ENCODE data around the gene LMO4.

Gene LMO4, protein sequence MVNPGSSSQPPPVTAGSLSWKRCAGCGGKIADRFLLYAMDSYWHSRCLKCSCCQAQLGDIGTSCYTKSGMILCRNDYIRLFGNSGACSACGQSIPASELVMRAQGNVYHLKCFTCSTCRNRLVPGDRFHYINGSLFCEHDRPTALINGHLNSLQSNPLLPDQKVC

DNA sequence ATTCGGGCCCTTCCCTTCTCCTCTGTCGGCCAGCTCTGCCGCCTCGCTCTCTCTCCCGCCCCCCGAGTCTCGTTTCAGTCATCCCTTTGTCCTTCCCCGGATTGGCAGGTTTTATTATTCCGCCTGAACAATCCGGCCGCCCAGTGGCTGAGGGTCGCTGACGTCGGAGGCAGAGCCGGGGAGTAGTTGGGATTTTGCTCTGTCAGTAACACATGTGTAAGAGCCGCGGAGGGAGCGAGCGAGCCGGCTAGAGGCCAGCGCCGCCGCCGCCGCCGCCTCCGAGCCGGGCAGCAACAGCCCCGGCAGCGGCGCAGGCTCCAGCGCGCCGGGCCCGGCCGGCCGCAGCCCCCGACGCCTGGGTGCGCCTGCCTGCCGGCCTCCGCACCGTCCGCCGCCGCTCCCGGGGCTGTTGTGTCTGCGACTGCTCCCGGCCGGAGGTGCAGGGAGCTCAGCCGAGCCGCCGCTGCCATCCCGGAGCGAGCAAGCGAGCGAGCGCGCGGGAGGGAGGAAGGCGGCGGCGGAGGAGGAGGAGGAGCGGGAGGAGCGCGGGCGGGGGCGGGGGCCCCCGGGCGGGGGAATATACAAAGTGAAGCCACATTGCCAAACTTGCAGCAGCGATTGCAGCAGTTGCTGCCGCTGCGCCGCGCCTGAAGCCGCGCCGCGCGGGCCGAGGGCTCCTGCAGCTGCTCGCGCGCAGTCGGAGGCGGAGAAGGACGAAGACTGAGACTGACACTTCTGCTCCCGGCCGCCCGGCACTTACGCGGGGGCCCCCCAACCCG lies at the start of gene LMO4:
LMO4 (plus strand) TSS at position 609 of the 779 bp plus-strand sequence. CDS start 3,136 bp downstream, outside the sequence.
- peak; percentile 96 for DNase-seq

DNA sequence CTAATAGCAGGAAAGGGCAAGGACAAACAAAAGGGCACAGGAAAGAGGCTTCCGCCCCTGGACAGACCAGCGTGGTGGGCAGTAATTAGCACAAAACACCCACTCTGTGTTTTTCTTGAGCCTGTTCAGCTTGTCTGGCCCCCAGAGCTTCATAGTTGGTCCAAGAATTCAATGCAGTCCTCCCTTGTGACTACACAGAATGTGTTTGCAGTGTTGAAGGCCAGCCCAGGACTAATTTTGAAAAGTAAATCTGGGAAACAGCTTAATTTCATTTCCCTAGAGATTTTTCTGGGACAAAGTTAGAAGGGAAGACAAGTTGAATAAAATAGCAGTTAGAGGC lies 49.2 kb upstream of the LMO4 start:
- no peak for DNase-seq

DNA sequence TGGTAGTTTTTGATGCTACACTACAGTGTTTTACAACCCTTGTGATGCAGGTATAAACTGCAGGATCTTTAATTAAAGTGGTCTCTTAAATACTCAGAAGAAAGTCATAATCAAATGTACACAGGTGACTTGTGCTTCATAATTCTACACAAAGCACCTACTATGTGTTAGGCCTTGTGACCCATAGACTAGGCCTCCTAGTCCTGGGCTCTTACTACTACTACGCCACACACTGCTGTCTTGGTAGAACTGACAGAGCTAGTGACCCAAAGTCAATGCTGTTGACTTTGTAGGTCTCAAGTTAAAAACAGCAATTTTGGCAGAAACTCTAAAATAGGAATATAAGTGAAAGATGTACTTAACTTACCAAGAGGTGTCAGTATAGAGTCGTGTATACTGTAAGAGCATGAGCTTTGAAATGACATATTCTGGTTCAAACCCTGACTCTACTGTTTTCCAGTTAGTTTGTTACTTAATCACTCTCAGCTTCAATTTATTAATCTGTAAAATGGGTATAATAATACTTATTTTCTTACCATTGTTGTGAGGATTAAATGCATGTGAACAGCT lies 48.6 kb upstream of the LMO4 start:
- DNase-seq: no peak

DNA sequence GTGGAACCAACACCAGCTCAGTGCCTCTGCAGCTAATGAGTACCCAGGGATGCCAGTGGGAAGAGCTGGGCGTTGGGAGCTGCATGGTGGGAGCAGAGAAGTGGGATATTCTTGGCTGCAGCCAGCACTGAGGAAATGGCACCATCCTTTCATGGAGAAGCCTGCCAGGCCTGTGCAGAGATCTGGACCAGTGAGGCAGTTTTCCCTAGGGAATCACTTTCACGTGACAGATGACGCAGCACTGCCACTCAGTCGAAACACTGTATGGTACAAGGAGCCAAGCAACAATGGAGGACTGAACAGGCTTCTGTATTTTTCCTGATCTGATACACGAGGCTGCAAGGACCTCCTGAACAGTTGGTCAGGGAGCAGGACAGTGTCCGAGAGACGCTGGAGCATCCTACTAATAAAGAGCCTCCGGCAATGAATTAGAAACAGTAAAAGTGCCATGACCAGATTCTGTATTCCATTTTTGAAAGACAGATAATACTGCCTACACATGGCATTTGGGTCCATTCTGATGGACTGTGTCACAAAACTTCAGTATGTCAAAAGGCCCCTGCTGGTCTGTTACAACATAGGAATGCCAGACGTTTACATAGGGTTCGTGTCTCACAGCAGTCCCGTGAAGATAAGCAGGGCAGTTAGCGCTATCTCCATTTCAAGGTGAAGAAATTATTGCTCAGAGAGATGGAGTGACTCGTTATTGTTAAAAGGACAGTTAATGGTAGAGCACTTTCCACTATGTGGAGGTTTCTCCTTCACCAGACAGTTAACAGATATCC lies 44.0 kb upstream of the LMO4 start:
- DNase-seq: no peak

DNA sequence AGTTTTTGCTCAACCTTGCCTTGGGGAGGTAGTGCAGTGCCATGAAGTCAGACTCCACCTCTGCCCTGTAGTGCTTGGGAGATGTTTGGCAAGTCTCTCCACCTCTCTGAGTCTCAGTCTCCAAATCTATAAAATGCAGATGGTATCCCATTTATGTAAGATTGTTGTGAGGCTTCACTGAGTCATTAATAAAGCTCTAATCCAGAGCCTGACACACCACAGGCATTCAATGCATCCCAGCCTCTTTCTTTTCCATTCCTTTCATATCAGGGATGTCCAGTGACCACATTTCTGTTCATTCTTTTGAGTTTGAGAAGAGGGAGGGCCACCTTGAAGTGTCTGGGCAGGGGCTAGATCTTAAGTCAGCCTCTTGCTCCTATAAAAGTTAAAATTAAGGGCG lies 37.6 kb upstream of the LMO4 start:
- DNase-seq: no peak

DNA sequence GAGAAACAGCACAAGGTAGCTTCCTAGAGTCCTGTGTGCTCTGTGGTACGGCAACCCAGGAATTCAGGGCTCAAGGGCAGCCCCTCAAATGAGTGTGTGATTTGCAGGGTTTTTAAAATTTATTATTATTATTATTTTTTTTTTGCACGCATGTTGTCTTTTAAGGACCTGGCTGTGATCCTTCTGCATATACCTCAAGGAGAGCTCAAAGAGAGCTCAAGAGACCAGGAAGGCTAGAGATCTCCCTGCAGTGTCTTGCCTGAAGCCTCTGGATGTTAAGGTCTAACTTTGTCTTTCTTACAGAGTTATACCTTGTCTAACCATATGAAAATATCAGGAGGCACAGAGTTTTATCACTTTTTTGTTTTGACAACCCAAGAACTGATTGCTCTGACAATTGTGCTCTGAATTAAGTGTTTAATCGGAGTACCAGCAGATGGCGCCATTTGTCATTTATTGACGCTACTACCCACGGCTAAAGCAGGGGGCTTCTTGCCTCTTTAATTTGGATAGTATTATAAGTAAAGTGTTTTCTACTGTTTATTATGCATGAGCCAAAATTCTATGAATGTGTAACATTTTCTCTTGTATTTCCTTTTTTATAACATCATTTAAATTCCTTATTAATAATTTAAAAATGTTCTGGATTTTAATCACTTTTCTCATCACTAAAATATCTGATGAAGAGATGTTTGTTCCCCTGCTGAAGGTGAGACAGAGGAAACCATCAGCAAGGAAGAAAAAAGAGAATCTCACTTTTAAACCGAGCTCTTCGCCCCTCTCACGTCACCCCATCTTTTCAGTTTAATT lies 35.8 kb upstream of the LMO4 start:
- DNase-seq: peak; percentile 78

DNA sequence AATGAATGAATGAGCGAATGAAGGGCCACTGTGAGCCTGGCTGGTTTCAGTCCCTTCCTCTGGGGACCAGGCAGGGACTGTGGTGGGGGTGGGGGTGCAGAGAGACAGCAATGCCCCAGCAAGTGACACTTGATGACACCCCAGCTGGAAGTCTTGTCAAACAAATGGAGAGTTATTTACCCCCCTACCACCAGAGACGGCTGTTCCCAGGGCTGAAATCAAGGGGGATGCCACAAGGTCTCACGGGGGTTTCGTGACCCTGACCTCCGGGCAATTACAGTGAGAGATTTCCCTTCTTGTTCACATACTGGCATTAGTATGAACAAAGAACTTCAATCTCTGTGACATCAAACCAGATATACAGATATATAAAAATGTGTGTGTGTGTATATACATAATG lies 34.0 kb upstream of the LMO4 start:
- DNase-seq: no peak

DNA sequence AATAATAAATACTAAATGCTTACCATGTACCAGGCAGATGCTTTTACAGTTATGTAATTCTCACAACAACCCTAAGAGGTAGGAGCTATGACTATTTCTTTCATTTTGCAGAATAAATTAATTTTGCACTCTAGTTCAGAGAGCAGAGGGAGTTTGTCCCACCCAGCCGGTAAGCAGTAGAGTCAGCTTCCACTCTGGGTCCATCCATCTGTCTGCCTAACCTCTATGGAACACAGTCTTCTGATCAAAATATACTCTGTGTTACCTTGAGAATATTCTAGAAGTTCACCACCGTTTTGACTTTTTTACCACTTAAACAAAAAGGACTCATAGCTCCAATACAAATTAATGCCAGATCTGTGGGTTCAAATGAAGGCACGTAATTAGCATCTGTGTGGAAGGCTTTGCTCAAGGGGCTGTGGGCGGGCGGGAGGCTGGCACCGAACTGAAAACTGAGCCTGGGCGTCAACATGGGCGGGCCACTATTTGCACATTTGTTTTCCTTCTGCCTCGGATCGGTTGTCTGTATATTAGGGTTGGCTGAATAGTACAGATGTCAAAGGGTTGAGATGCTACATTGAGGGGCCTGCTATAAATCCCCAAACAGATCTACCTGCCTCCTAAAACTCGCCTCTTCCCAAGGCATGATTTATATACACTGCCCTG lies 33.1 kb upstream of the LMO4 start:
- no peak for DNase-seq

DNA sequence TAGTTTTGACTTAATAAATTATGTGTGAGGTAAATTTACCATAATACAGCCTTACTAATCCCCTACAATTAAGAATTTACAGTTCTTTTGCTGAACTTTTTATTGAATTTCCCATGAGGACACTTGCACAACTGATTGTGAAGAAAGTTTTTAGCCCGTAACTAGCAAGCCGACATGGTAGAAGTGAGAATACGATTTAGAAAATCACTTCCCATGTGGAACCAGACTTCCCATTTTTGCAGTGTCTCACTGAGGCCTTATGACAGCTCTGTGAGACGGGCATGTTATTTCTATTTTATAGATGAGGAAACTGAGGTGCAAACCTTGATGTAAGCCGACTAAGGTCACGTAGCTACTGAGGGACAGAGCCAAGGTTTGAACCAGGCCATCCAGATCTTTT lies 32.5 kb upstream of the LMO4 start:
- no peak for DNase-seq

DNA sequence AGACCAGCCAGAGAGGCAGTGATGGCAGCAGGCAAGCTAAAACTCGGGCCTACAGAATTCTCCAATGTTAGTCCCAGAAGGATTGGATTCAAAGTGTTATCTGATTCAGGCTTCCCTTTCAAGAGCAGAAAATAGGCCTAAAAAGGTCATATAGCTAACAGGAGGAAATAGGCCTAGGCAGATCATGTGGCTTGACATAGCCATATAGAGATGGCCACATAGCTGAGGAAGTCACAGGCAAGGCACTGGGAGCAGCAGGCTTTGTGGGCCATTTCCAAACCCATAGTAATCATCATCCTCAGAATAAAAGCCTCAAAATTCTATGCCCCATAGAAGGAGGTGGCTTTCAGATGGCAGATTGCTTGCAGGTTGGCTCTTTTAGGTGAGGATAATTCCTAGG lies 29.0 kb upstream of the LMO4 start:
- no peak for DNase-seq

DNA sequence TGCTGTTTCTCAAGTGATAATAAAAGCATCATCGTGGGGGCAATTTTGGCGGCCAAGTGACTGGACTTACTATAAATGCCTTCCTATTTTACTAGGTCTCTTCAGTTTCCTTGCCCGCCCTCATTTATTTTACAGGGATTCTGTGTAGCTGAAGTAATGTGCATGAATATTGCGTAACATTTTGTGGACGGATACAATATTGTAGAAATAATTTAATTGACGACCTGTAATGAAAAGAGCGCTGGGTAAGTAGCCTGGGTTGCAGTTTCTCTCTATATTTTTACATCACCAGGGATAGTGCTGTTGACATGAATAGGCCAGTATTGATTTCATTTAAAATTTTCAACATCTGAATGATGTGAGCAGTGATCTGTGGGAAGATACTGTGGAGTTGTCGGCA lies 28.1 kb upstream of the LMO4 start:
- DNase-seq: no peak

DNA sequence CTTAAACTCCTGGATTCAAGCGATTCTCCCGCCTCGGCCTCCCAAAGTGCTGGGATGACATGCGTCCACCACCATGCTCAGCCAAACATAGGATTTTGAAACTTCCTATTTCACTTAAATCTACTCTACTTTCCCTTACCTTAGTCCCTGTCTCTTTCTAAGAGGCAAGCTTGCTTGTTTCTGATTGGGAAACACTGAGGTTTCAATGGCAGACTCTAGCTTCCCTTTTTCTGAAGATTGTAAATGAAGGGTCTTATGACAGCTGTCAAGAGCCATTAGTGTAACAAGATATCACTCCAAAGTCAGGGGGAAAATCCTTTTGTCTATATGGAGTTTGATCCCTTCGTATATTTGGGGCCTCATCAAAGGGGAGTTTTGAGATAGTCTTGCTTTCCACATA lies 23.5 kb upstream of the LMO4 start:
- DNase-seq: no peak

DNA sequence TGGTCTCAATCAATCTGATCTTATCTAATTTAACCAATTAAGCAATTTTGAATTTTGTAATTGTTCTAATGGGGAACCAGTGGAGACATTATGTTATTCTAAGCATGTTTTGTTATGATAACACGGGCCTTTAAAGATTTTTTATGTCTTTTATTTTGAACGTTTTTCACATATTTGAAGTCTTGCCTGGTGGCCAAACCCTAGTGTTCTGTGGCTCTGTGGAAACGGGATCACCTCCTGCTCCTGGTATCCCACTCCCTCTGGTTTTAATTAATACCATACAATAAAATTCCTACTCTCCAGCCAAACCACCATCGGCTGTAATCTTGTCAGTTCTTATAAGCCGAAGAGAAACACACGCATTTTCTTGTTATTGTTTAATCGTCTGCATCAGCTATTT lies 22.9 kb upstream of the LMO4 start:
- no peak for DNase-seq

DNA sequence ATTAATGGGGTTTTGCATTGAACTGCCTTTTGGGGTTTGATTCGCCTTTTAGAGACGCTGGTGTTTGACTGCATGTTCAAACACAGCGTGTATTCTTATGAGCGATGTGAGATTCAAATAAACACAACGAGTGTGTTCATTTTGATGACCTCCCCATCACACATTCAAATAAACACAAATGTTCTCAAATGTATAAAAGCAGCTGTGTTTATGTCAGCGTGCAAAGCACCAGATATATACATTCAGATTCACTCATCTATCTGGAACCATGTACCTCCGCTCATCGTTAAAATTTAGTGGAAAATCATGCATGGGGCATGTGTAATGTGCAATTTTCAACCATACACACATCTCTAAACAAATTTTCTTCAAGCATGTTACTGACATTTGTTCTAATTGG lies 21.4 kb upstream of the LMO4 start:
- DNase-seq: no peak

DNA sequence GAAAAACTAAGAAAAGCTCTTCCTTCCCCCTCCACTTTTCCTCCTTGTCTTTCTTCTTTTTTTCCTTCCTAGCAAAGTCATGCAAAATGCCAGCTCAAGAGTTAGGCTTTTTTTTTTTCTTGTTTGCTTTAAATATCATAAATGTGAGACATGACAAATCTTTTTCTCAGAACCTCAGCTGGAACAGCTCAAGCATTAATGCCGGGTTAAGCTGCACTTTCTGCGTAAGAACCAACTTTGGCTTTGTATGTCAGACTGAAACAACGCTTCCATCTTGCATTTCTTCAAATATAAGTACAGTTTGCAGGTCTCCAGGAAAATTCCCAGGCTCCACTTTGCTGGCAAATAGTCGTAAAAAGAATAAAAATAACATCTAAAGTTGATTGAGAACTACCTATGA lies 20.7 kb upstream of the LMO4 start:
- DNase-seq: no peak

DNA sequence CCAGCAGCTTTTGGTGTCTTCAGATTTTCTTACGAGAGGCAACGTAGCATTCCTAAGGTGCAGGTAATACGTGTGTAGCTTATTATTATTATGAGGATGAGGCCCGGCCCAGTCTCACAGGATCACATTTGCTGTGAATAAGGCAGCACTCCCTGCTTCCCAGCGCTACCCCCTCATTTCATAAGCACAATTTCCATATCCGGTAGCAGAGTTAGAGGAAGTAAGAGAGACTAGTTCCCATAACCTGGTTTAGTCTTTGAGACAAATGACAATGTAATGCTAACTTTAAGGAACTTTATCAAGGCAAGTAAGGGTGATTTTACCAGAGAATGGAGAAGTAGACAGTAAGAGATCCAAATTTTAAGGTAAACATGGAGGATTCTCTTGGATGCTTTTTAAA lies 14.6 kb upstream of the LMO4 start:
- no peak for DNase-seq

DNA sequence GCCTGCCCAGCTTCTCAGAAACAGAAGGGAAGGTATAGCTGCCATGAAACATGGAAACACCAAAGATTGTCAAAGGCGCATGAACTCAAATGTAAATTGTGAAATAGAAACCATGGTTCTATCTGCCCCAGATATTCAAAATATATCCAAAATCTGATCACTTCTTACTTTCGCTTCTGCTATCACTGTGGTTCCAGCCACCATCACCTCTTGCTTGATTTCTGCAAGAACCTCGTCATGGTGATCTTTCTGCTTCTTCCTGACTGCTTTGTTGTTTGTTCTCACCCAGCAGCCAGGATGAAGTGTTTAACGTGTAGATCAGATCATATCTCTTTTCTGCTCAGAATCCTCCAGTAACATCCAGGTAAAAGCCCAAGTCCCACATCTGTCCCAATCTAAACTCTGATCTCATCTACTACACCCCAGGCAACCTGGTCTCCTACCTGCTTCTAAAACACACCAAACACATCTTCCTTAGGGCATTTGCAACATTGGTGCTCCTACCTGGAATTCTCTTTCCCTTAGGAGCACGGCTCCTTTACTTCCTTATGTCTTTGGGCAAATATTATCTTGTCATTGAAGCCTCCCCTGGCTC lies 10.5 kb upstream of the LMO4 start:
- DNase-seq: no peak

DNA sequence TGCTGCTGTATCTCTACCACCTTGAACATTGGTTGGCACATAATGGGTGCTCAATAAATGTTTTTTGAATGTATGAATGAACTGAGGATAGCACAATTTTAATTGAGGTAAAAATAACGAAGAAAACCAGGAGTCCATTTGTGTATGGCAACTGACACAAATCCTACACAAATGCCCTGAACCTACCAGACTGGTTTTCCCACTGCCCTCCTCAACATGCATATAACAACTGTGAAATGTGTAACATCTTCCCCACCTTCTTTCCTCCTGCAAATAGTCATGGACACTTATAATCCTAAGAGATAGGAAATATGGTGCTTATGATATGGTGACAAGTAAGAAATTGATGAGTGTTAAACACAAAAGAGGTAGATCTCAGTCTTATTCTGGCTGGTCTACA lies 9.9 kb upstream of the LMO4 start:
- DNase-seq: no peak

DNA sequence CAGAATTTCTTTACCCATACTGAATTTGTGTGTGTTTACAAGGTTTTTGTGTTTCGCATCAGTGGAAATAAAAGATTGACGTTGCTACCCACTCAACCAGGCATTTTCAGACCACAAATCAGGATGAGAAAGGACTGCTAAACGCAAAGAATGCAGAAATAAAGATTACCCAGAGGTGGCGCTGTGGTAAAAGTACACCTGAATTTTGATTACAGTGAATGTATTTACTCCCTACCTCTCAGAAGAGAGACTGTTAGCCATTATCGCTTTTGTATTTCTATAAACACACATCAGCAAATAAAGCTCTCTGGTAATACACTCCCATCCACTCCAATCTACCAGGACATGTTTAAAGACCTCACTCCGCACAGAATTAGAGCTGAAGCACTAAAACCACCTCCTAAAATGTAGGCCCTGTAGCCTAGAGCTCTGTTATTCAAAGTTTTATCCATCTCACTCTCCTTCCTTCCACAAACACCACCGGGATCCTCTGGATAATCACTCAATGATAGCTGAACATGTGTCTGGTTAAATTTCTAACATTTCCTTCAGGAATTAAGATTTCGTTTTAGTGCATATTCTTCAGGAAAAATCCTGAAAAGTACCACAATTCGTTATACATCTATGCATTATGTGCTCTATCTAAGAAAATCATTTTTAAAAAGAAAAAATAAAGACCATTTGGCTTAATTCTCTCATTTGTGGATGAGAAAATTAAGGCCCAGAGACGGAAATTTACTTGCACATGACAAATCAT lies 2.5 kb upstream of the LMO4 start:
- peak; percentile 74 for DNase-seq

DNA sequence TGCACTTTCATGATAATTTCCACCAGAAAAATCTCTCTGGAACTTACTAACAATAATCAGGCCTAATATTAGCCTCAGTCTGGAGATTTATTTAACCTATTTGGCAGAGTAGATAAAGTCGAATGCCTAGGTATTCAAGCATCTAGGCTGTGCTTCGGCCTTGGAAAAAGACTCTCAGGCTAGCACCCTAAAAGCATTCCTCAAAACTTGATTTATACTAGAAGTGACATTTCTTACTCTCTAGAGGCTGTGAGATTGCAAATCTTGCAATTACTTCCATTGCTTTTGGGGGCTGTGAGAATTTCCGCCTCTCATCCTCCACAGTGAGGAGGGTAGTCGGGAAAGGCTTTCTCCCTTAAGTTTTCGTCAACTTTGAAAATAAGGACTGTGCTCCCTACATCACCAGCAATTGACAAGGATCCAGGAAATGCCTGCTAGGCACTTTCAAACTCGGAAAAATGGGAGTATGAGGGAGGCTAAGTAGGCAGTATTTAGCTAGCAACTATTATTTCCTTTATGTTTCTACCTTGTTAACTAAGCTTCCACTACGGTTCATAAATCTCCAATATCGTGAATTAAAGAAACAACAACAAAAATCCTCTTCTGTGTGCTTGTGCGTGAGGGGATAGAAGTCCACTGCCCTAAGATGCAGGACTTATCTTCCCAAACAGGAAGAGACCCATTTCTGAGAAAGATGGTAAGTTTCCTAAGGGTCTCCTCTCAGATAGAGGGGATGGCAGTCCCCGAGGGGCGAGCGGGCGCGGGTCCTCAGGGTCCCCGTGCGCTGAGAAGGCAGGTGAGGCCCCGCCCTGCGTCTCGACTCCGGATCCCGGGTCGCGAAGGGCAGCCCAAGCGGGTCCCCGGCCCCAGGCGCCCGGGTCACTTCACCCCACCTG lies 1.1 kb upstream of the LMO4 start:
- DNase-seq: no peak
